HG02798 (cell line): ENCODE measurements around the gene JKAMP.
"Not testable (repeated sequence)": the region's sequence is repeated elsewhere in the genome, so short reads cannot be mapped to it uniquely, and the experiment has no call there.

ENCODE experiments used
- ATAC-seq: cut with Tn5 transposase; IDR thresholded peaks from one replicate; pipeline ENCODE4 v1.9.1; 2021; ENCODE audit warnings: mild to moderate bottlenecking; ENCODE audit not compliant: unreplicated experiment, poor library complexity

The JKAMP gene

GRCh38 chr14:59483819-59484638, at the start of gene JKAMP, which contains the start of gene L3HYPDH:
TSS of gene JKAMP (plus strand) at chr14:59484517. CDS start at chr14:59484590, 73 bp downstream.
TSS of gene L3HYPDH (minus strand) at chr14:59484408. CDS start at chr14:59484316, 92 bp downstream.
- ATAC-seq = peak; percentile 92

GRCh38 chr14:59435101-59435500, 49.2 kb upstream of the JKAMP start:
- ATAC-seq = no peak

GRCh38 chr14:59435987-59436386, 48.3 kb upstream of the JKAMP start:
- no peak for ATAC-seq

GRCh38 chr14:59438195-59438647, 46.1 kb upstream of the JKAMP start:
- ATAC-seq = no peak

- ATAC-seq = no peak
These were observed 44.9 kb upstream of the JKAMP start for GRCh38 chr14:59439256-59439965.

GRCh38 chr14:59448673-59449072, 35.6 kb upstream of the JKAMP start:
- not testable (repeated sequence) for ATAC-seq

- ATAC-seq = no peak
These were observed 33.6 kb upstream of the JKAMP start for GRCh38 chr14:59450716-59451115.

- no peak for ATAC-seq
These were observed 32.5 kb upstream of the JKAMP start for GRCh38 chr14:59451849-59452248.

GRCh38 chr14:59454139-59454538, 30.2 kb upstream of the JKAMP start:
- ATAC-seq = no peak

- ATAC-seq = no peak
These were observed 28.9 kb upstream of the JKAMP start for GRCh38 chr14:59455411-59455810.

- no peak for ATAC-seq
These were observed 25.8 kb upstream of the JKAMP start for GRCh38 chr14:59458486-59458885.

GRCh38 chr14:59460378-59460777, 23.9 kb upstream of the JKAMP start:
- no peak for ATAC-seq

GRCh38 chr14:59461891-59462290, 22.4 kb upstream of the JKAMP start:
- ATAC-seq = no peak

GRCh38 chr14:59463787-59464485, 20.4 kb upstream of the JKAMP start:
- ATAC-seq = peak; percentile 37

GRCh38 chr14:59464486-59465315, 19.6 kb upstream of the JKAMP start:
- peak; percentile 73 for ATAC-seq

GRCh38 chr14:59465316-59466135, 18.8 kb upstream of the JKAMP start, which contains the start of gene GPR135:
TSS of gene GPR135 (minus strand) at chr14:59465380. CDS start at chr14:59465226, 154 bp downstream.
- ATAC-seq = peak; percentile 50

GRCh38 chr14:59474172-59474571, 10.1 kb upstream of the JKAMP start:
- ATAC-seq = no peak

GRCh38 chr14:59475709-59476108, 8.6 kb upstream of the JKAMP start:
- ATAC-seq = no peak

GRCh38 chr14:59478540-59478939, 5.8 kb upstream of the JKAMP start:
- ATAC-seq = no peak
